GM21786 (cell line): ENCODE results near the gene HYAL2.

Experiments
- ATAC-seq: cut with Tn5 transposase; IDR thresholded peaks from one replicate; pipeline ENCODE4 v1.9.1; 2021; ENCODE audit not compliant: unreplicated experiment

Gene HYAL2

GRCh38 chr3:50330330-50330729 lies 7.8 kb upstream of the HYAL2 start:
- no peak for ATAC-seq

GRCh38 chr3:50327943-50328691 lies 5.6 kb upstream of the HYAL2 start, which contains the start of gene TUSC2:
TUSC2 (minus strand) TSS chr3:50328223; CDS start chr3:50328099, 124 bp downstream.
- peak; percentile 93 for ATAC-seq

GRCh38 chr3:50327129-50327528 lies 4.6 kb upstream of the HYAL2 start:
- no peak for ATAC-seq

GRCh38 chr3:50326182-50326541 lies 3.6 kb upstream of the HYAL2 start:
- ATAC-seq: no peak

GRCh38 chr3:50325497-50326181 lies 3.1 kb upstream of the HYAL2 start:
- ATAC-seq: no peak

- no peak for ATAC-seq
Observed at GRCh38 chr3:50325113-50325480, 2.6 kb upstream of the HYAL2 start.

GRCh38 chr3:50324351-50325112 lies 2.0 kb upstream of the HYAL2 start:
- ATAC-seq: no peak

GRCh38 chr3:50323614-50324199 lies 1.2 kb upstream of the HYAL2 start:
- ATAC-seq: no peak

GRCh38 chr3:50323092-50323600 lies 601 bp upstream of the HYAL2 start:
- no peak for ATAC-seq

GRCh38 chr3:50322115-50322385 lies 495 bp downstream of the HYAL2 start:
- ATAC-seq: no peak

- ATAC-seq: peak; percentile 90
Observed at GRCh38 chr3:50321336-50322114, 1.0 kb downstream of the HYAL2 start.

GRCh38 chr3:50320853-50321335 lies 1.7 kb downstream of the HYAL2 start:
- ATAC-seq: peak; percentile 46

GRCh38 chr3:50319894-50320625 lies 2.5 kb downstream of the HYAL2 start:
- ATAC-seq: no peak

- no peak for ATAC-seq
Observed at GRCh38 chr3:50319181-50319893, 3.2 kb downstream of the HYAL2 start.

- no peak for ATAC-seq
Observed at GRCh38 chr3:50318615-50319014, 3.9 kb downstream of the HYAL2 start.

- no peak for ATAC-seq
Observed at GRCh38 chr3:50318163-50318562, 4.4 kb downstream of the HYAL2 start.

- ATAC-seq: no peak
Observed at GRCh38 chr3:50317300-50317699, 5.2 kb downstream of the HYAL2 start.

- no peak for ATAC-seq
Observed at GRCh38 chr3:50316657-50317242, 5.8 kb downstream of the HYAL2 start.

GRCh38 chr3:50314816-50315215 lies 7.7 kb downstream of the HYAL2 start:
- no peak for ATAC-seq
